Endothelial cell (in vitro differentiated cells): ENCODE measurements around the gene RGPD8. TPM values are rescaled to one million over a fixed set of nuclear protein-coding genes. Genes with fewer than 3 reads are reported as not detected.

Experiments
- DNase-seq: peaks from one replicate; pipeline ENCODE4 v3.0.0; 2021; ENCODE audit warnings: low spot score
- H3K27ac Mint-ChIP-seq: one replicate; pipeline ENCODE4 v1.8.0; 2021; ENCODE audit warnings: mixed read lengths, inconsistent platforms; ENCODE audit not compliant: unreplicated experiment
- H3K27me3 Mint-ChIP-seq: one replicate; pipeline ENCODE4 v1.8.0; 2021; ENCODE audit warnings: mild to moderate bottlenecking, moderate library complexity, mixed read lengths, inconsistent platforms; ENCODE audit not compliant: unreplicated experiment
- H3K36me3 Mint-ChIP-seq: one replicate; pipeline ENCODE4 v1.8.0; 2021; ENCODE audit warnings: mild to moderate bottlenecking, low read depth, mixed read lengths, inconsistent platforms; ENCODE audit not compliant: unreplicated experiment
- H3K4me1 Mint-ChIP-seq: one replicate; pipeline ENCODE4 v1.8.0; 2021; ENCODE audit warnings: mild to moderate bottlenecking, mixed read lengths, inconsistent platforms; ENCODE audit not compliant: unreplicated experiment
- H3K4me3 Mint-ChIP-seq: one replicate; pipeline ENCODE4 v1.8.0; 2021; ENCODE audit warnings: mild to moderate bottlenecking, mixed read lengths, inconsistent platforms; ENCODE audit not compliant: unreplicated experiment
- H3K9me3 Mint-ChIP-seq: one replicate; pipeline ENCODE4 v1.8.0; 2021; ENCODE audit warnings: mixed read lengths, inconsistent platforms; ENCODE audit not compliant: unreplicated experiment
- CTCF ChIP-seq: fragments of 200-600 bp; sonication (generic); IDR thresholded peaks from one replicate; pipeline ENCODE4 v1.5.0; 2021; ENCODE audit warnings: antibody characterized with exemption; ENCODE audit not compliant: unreplicated experiment
- total RNA-seq: library from RNA; stranded (reverse); fragmentation: NEBNext Ultra II Directional; extraction: Animal tissue kit (Norgen Biotek cat#: 25700); gene quantifications from one replicate; pipeline ENCODE4 v1.2.1, GENCODE V29; 2021; ENCODE audit not compliant: unreplicated experiment

Gene RGPD8
- total RNA-seq, 1 donor from 2014 or later: 11.8 TPM

- peak; percentile 85 for DNase-seq
- peak; percentile 36 for TF ChIP-seq CTCF
- Mint-ChIP-seq H3K36me3 (peaks cover 16% of the 10 kb centered on the region), H3K4me3 (peak overlapping the region; percentile 99), H3K4me1 (peaks cover 31% of the 10 kb centered on the region), H3K27me3 (peaks cover 4% of the 10 kb centered on the region), H3K9me3 (no peaks in the 10 kb centered on the region), H3K27ac (peak overlapping the region; percentile 87)
Measured at GRCh38 chr2:112481050-112481527, 47.6 kb upstream of the RGPD8 start.

- Mint-ChIP-seq H3K9me3 (no peaks in the 10 kb centered on the region), H3K4me1 (peaks cover 31% of the 10 kb centered on the region), H3K27me3 (peaks cover 4% of the 10 kb centered on the region), H3K27ac (peak overlapping the region; percentile 75), H3K36me3 (peaks cover 13% of the 10 kb centered on the region), H3K4me3 (peak overlapping the region; percentile 99)
- no peak for DNase-seq
- no peak for TF ChIP-seq CTCF
Measured at GRCh38 chr2:112480530-112481049, 47.1 kb upstream of the RGPD8 start.

GRCh38 chr2:112476434-112476833, 43.0 kb upstream of the RGPD8 start:
- H3K4me1 Mint-ChIP-seq: peaks cover 11% of the 10 kb centered on the region
- H3K9me3 Mint-ChIP-seq: no peaks in the 10 kb centered on the region
- peaks cover 6% of the 10 kb centered on the region for H3K36me3 Mint-ChIP-seq
- no peak overlapping the region for H3K27ac Mint-ChIP-seq
- TF ChIP-seq CTCF: no peak
- no peak for DNase-seq
- H3K27me3 Mint-ChIP-seq: peaks cover 5% of the 10 kb centered on the region
- H3K4me3 Mint-ChIP-seq: no peak overlapping the region

GRCh38 chr2:112474844-112475486, 41.5 kb upstream of the RGPD8 start:
- Mint-ChIP-seq H3K9me3 (no peaks in the 10 kb centered on the region), H3K27ac (no peak overlapping the region), H3K36me3 (no peaks in the 10 kb centered on the region), H3K4me3 (peak overlapping the region; percentile 31), H3K4me1 (no peaks in the 10 kb centered on the region), H3K27me3 (peaks cover 1% of the 10 kb centered on the region)
- no peak for TF ChIP-seq CTCF
- DNase-seq: no peak

- H3K27ac Mint-ChIP-seq: no peak overlapping the region
- TF ChIP-seq CTCF: no peak
- H3K9me3 Mint-ChIP-seq: no peaks in the 10 kb centered on the region
- H3K4me1 Mint-ChIP-seq: no peaks in the 10 kb centered on the region
- H3K27me3 Mint-ChIP-seq: peaks cover 1% of the 10 kb centered on the region
- H3K36me3 Mint-ChIP-seq: no peaks in the 10 kb centered on the region
- no peak overlapping the region for H3K4me3 Mint-ChIP-seq
- no peak for DNase-seq
Measured at GRCh38 chr2:112472547-112473263, 39.3 kb upstream of the RGPD8 start.
